Measurements from ENCODE around the gene PLXDC1.

DNA sequence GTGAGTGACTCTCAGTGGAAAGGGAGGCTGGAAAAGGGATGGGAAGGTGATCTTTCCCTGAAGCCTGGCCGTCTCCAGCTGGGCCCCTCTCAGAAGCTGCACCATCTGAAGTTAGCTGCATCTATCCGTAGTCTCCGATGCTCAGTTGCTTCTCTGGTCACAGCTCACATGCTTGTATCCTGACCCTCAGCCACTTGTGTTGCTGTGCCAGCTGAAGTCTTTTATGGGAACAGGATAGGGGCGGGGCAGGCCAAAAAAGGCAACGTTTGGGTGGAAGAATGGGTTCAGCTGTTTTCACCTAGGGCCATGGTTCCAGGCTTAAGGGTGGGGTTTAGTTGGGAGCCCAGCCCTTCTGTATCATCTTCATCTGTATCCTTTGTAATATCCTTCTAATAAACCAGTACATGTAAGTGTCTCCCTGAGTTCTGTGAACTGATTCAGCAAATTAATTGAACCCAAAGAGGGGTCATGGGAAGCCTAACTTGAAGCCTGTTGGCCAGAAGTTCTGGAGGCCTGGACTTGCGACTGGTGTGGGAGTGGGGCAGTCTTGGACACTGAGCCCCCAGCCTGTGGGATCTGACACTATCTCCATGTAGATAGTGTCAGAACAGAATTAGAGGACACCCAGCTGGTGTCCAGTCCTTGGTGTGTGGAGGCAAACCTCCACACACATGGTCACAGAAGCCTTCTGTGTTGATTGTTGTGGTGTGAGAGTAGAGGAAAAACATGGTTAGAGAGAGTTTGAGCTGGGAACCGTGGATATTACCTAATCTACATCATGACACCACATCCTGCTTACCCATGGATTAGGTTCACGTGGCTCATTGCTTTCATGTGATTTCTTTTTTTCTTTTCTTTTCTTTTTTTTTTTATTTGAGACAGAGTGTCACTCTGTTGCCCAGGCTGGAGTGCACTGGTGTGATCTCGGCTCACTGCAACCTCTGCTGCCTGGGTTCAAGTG, 135.0 kb downstream of the PLXDC1 start:
- TF ChIP-seq, protein P1, sequence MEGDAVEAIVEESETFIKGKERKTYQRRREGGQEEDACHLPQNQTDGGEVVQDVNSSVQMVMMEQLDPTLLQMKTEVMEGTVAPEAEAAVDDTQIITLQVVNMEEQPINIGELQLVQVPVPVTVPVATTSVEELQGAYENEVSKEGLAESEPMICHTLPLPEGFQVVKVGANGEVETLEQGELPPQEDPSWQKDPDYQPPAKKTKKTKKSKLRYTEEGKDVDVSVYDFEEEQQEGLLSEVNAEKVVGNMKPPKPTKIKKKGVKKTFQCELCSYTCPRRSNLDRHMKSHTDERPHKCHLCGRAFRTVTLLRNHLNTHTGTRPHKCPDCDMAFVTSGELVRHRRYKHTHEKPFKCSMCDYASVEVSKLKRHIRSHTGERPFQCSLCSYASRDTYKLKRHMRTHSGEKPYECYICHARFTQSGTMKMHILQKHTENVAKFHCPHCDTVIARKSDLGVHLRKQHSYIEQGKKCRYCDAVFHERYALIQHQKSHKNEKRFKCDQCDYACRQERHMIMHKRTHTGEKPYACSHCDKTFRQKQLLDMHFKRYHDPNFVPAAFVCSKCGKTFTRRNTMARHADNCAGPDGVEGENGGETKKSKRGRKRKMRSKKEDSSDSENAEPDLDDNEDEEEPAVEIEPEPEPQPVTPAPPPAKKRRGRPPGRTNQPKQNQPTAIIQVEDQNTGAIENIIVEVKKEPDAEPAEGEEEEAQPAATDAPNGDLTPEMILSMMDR (IDR thresholded peaks at IDR 0.05) = no peak
- no peak for TF ChIP-seq POLR2A (IDR thresholded peaks at IDR 0.05)
